Activated CD4-positive, alpha-beta T cell treated with anti-CD3 and anti-CD28 coated beads for 1 hour (primary cell): ENCODE data around the gene MOGAT2.
"Not testable (repeated sequence)": the region's sequence is repeated elsewhere in the genome, so short reads cannot be mapped to it uniquely, and the experiment has no call there.

Source experiments
- DNase-seq: peaks from one replicate; pipeline ENCODE4 v3.0.0-alpha.2; 2020

MOGAT2 gene

DNA sequence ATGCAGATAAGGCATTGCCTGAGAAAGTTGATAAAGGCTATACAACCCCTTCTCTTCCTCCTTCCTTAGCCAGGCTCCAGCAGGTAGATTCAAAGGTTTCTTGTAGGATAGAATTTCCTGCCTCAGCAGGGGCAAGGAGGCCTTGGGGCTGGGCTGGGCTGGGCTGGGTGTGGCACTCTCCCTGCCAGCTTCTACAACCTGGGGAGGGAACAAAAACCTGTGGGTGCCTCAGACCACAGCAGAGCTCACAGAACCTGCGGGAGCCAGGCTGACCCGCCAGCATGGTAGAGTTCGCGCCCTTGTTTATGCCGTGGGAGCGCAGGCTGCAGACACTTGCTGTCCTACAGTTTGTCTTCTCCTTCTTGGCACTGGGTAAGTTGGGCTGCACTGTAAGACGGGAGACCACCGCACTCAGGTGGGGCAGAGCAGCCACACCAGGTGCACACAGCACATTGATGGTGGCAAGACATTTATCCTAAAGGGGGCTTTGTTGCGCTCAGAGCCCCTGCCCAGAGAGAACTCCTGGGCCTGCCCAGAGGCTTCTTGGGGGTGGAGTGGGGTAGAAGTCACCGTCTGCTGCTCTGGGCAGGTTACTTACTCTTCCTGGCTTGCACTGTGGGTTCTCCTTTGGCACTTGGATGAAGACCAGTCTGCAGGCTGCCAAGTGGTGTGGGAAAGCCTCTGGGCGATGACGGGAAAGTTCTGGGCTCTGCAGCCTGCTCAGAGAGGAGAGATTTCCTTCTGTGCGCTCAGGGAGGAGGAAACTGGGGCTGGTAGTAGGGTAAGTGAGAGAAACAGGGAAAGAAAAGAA lies at the start of gene MOGAT2:
Gene MOGAT2 (plus strand): TSS at position 231 of the 811 bp plus-strand sequence. CDS start 51 bp downstream, at position 282.
- no peak for DNase-seq

- no peak for DNase-seq
These were observed 49.0 kb upstream of the MOGAT2 start, which contains the start of gene MAP6 for GRCh38 chr11:75668451-75669297. Gene MAP6, minus strand, starts transcription at chr11:75669038. Its CDS starts 669 bp downstream, at chr11:75668369.

GRCh38 chr11:75673977-75674582 lies 43.6 kb upstream of the MOGAT2 start:
- DNase-seq: no peak

DNA sequence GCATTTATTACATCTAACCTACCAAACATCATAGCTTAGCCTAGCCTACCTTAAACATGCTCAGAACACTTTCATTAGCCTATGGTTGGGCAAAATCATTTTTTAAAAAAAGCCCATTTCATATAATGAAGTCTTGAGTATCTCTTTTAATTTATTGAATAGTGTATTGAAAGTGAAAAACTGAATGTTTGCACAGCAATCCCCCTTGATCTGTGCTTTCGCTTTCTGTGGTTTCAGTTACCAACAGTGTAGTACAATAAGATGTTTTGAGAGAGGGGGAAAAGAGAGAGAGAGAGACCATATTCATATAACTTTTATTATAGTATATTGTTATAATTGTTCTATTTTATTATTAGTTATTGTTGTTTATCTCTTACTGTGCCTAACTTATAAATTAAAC lies 40.4 kb upstream of the MOGAT2 start:
- DNase-seq: no peak

- no peak for DNase-seq
These were observed 39.7 kb upstream of the MOGAT2 start for GRCh38 chr11:75677909-75678308.

DNA sequence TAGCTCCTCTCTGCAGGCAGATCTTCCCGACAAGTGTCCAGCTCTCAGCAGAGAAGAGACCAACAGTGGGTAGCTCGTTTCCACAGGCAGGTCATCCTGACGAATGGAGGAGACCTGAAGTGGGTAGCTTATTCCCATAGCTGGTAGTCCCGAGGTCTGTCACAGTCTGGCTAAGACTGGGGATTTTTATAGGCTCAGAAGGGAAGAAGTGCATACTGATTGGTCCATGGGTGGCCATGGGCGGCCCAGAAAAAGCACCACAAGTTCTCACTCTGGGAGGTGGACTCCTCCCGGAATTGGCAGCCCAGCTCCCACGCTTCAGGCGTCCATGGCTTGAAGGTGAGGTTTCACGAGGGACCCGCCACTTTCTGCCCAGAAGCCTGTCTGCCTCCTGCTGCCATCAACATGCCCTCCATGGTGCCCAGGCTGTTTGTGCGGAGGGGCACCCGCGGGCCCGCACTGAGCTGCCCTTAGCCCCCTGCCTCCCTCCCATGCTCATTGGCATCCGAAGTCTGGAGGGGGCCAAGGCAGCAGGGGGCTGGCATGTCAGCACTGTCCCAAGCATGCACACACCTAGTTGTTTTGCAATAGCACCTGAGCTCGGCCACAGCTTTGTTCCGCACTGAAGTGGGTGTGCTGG lies 38.9 kb upstream of the MOGAT2 start:
- no peak for DNase-seq

GRCh38 chr11:75679566-75679965 lies 38.1 kb upstream of the MOGAT2 start:
- no peak for DNase-seq

- DNase-seq: not testable (repeated sequence)
These were observed 33.8 kb upstream of the MOGAT2 start for GRCh38 chr11:75683856-75684255.

- no peak for DNase-seq
These were observed 27.6 kb upstream of the MOGAT2 start for GRCh38 chr11:75689863-75690609.

DNA sequence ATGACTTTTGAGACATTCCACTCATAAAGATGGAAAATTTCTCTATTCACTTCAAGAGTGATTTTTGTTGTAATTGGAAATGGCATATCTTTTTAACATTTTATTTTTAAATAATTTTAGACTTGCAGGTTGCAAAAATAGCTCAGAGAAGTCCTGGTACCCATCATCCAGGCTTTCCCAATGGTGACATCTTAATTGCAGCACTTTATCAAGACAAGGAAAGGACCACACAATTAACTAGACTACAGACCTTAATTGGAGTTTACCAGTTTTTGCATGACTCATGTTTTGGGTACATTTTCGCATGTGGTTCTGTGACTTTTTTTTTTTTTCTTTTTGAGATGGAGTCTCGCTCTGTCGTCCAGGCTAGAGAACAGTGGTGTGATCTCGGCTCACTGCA lies 25.8 kb upstream of the MOGAT2 start:
- no peak for DNase-seq

GRCh38 chr11:75697906-75698581 lies 19.6 kb upstream of the MOGAT2 start:
- no peak for DNase-seq

DNA sequence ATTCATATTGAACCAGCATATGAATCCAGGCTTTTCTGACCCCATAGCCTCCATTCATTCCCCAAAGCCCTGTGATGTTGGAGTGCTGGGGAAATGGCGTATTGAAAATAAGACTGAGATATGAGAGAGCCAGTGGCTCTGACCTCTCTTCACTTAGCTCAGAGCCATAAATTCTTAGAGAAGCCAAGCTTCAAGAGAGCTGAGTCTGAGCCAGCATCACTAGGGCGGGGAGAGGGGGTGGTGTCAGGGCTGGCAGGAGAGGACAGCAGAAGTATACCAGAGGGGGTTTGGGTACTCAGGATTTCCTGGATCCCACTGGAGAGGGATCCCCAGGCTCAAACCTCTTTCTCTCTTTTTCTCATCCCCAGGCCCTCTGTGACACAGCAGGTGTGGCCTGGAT lies 16.7 kb upstream of the MOGAT2 start:
- no peak for DNase-seq

DNA sequence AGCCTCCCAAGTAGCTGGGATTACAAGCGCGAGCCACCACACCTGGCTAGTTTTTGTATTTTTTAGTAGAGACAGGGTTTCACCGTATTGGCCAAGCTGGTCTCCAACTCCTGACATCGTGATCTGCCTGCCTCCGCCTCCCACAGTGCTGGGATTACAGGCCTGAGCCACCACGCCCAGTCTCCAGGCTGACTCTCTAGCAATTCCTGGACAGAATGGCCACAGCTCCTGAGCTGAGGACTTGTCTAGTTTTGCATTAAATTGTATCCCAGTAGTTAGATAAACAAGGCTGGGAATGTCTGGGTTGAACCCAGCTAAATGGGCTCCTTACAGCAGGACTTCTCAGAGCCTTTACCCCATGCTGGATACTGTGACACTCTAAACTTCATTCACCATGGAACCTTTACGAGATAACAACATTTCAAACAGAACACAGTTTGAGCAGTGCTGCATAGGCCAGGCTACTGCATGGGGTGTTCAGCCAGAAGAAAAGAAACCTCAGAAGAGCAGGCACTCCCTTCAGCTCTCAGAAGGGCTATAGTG lies 13.9 kb upstream of the MOGAT2 start:
- DNase-seq: no peak

DNA sequence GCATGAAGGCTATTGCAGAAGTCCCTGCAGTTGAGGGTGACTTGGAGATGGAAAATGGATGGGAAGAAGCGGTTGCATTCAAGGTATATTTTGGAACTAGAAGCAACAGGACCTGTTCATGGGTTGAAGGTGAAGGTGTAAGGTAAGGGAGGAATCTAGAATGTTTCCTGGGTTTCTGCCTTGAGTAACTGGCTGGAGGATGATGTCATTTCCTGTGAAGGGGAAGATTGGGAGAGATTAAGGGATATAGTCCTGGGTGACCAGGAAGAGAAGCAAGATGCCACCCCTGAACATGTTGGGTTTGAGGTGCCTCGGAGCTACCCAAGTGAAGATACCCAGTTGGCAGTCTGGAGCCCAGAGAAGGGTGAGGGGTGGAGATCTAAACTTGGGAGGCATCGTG lies 12.1 kb upstream of the MOGAT2 start:
- no peak for DNase-seq

- peak; percentile 49 for DNase-seq
These were observed 11.3 kb upstream of the MOGAT2 start for GRCh38 chr11:75706260-75706729.

DNA sequence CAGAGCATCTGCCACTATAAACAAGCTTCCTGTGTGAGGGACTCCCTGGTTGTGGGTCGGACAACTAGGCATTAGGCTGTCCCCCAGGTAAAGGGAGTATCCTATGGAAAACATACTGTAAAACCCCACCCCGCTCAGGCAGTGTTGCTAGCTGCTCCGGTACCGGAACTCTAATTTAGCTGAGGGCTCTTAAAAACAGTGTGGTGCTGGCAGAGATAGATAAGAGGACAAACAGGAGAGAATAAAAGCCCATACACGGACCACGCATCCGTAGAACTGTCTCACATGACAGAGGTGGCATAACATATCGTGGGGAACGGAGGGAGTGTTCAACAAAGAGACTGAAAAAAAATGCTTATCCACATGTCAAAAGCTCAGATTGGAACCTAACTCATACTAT lies 3.4 kb upstream of the MOGAT2 start:
- DNase-seq: no peak

DNA sequence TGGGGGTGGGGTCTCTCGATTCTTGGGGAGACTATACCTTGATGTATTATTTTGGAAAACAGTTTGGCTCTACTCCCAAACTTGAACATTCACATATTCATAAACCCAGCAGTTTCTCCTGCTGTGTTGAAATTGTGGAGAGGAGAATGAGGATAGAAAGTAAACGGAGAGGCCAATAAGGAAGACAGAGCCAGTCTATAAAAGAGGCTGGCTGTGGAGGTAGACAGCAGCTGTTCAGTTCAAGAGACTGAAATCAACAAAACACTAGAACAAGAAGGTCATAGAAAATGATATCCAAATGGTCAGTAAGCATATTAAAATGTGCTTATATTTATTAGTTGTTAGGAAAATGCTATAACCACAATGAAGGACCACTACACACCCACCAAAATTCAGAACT lies 1.9 kb upstream of the MOGAT2 start:
- DNase-seq: no peak

DNA sequence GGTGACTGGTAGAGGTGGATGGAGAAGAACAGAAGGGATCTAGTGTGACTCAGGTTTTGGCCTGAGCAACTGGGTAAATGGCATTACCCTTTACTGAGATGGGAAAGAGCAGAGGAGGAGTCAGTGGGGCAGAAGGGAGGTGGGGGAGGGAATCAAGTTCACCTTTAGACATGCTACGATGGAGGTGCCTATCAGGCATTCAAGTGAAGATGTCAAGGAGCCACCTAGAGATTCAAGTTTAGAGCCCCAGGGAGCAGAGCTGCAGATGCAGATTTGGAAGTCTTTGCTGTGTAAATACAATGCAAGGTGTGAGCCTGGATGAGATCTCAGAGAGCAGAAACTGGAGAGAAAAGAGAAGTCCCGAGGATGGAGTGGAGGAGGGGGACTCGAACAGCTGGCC lies 979 bp upstream of the MOGAT2 start:
- no peak for DNase-seq

DNA sequence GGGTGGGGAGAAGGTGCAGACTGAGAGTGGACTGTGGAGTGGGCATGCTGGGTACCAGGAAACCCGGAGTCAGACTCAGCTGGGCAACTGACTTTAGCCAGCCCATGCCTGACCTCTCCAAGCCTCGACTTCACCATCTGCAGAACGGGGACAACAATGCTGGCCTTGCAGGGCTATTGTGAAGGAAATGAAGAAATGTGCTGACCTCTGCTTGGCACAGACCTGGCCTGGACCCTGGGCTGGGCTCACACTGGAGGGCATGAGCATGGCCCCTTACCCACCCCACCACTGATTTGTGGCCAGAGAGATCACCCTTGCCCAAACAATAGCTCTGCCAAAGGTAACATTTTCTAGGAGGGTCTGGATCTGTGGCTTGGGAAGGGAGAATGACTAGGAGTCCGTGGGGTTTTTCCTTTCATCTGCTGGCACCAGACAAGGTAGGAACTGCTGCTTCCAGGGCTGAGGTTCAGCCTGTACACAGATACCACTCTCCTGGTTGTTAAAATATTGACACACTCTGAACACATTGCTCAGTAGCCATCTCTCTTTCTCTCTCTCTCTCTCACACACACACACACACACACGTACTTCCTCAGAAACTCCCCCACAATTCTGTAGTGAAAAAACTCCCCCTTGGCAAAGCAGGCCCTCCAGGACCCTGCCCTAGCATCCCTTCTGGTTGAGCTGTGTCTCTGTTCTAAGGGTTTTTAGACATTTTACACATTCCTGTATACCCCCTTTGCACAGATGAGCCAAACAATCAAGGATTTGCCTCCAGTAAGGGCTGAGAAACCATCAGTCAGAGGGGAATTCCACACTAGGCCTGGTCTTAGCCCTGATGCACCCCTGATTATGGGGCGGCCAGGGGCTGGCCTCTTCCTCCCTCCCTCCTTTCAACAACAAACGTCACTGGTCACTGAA lies 1.0 kb downstream of the MOGAT2 start:
- DNase-seq: no peak
